Keratinocyte (primary cell): Measurements from ENCODE around the gene ABLIM2. TPM values are rescaled to one million over a fixed set of nuclear protein-coding genes. Genes with fewer than 3 reads are reported as not detected.

Experiments used
- DNase-seq: peaks from one replicate; pipeline ENCODE4 v3.0.0-alpha.2; 2011; ENCODE audit warnings: low read depth, missing footprints, low spot score
- FAIRE-seq: peaks from 2 replicates; lab custom pipeline; 2011; peaks lifted over from hg19 to GRCh38; lab: Jason Lieb, UNC
- H2AFZ ChIP-seq: 2 replicates; pipeline ENCODE4 v1.6.0; 2012; ENCODE audit warnings: low read length, control low read depth, inconsistent platforms; ENCODE audit not compliant: control insufficient read depth
- H3K27ac ChIP-seq: 2 replicates; pipeline ENCODE4 v1.5.1; 2011; ENCODE audit warnings: low read length; ENCODE audit not compliant: control insufficient read depth, insufficient read depth
- H3K27me3 ChIP-seq: 3 replicates; pipeline ENCODE4 v1.6.0; 2011; ENCODE audit warnings: low read length; ENCODE audit not compliant: control insufficient read depth, insufficient read depth; ENCODE audit errors: extremely low read depth
- H3K36me3 ChIP-seq, 2 experiments: 2 replicates in 1 of 2; 3 replicates in 1 of 2; pipeline ENCODE4 v1.5.1; 2011; ENCODE audit warnings: low read length in 2 of 2, mild to moderate bottlenecking in 1 of 2; ENCODE audit not compliant: control insufficient read depth in 2 of 2, insufficient read depth in 2 of 2; ENCODE audit errors: extremely low read depth in 1 of 2
- H3K4me1 ChIP-seq: 3 replicates; pipeline ENCODE4 v1.5.1; 2011; ENCODE audit warnings: low read length; ENCODE audit not compliant: control insufficient read depth, insufficient read depth; ENCODE audit errors: extremely low read depth
- H3K4me2 ChIP-seq: 3 replicates; pipeline ENCODE4 v1.6.0; 2011; ENCODE audit warnings: low read depth, low read length; ENCODE audit not compliant: control insufficient read depth, insufficient read depth; ENCODE audit errors: extremely low read depth
- H3K4me3 ChIP-seq, 3 experiments: fragments of 200-600 bp in 1 of 3; sonication (generic) in 1 of 3; 2 replicates in 2 of 3; 3 replicates in 1 of 3; pipeline ENCODE4 v1.5.1; 2011 to 2016; ENCODE audit warnings: low read length in 3 of 3, mild to moderate bottlenecking in 3 of 3, control low read depth in 2 of 3, inconsistent platforms in 1 of 3, low read depth in 1 of 3, mixed read lengths in 1 of 3, mixed run types in 1 of 3, moderate library complexity in 1 of 3; ENCODE audit not compliant: control insufficient read depth in 2 of 3, insufficient read depth in 2 of 3; ENCODE audit errors: extremely low read depth in 1 of 3
- H3K79me2 ChIP-seq: 2 replicates; pipeline ENCODE4 v1.6.0; 2012; ENCODE audit warnings: low read length; ENCODE audit not compliant: control insufficient read depth, insufficient read depth
- H3K9ac ChIP-seq: 3 replicates; pipeline ENCODE4 v1.6.0; 2011; ENCODE audit warnings: low read length; ENCODE audit not compliant: control insufficient read depth, insufficient read depth; ENCODE audit errors: extremely low read depth
- H3K9me1 ChIP-seq: 3 replicates; pipeline ENCODE4 v1.6.0; 2011; ENCODE audit warnings: low read length; ENCODE audit not compliant: control insufficient read depth, insufficient read depth; ENCODE audit errors: extremely low read depth
- H3K9me3 ChIP-seq: 2 replicates; pipeline ENCODE4 v1.5.1; 2012; ENCODE audit warnings: low read depth, low read length; ENCODE audit not compliant: control insufficient read depth
- H4K20me1 ChIP-seq: 3 replicates; pipeline ENCODE4 v1.6.0; 2011; ENCODE audit warnings: low read length; ENCODE audit not compliant: control insufficient read depth, insufficient read depth; ENCODE audit errors: extremely low read depth
- CTCF ChIP-seq, 3 experiments: IDR thresholded peaks in 1 of 3; conservative IDR thresholded peaks in 1 of 3; optimal IDR thresholded peaks in 1 of 3; 2 replicates in 2 of 3; 3 replicates in 1 of 3; pipeline versions ENCODE3 to v1.5.1; 2011; ENCODE audit warnings: low read length in 3 of 3, mild to moderate bottlenecking in 3 of 3, moderate library complexity in 2 of 3, control low read depth in 1 of 3, inconsistent platforms in 1 of 3; ENCODE audit not compliant: insufficient read depth in 2 of 3; ENCODE audit errors: extremely low read depth in 1 of 3
- EZH2 ChIP-seq: IDR thresholded peaks from one replicate; pipeline ENCODE4 v1.6.1; 2012; ENCODE audit warnings: inconsistent platforms, mild to moderate bottlenecking, low read length, moderate library complexity
- dilution Hi-C: fragments of 300-500 bp; cut with MboI; formaldehyde crosslinking; loops from one replicate; pipeline ENCODE4 v1.7.0; 2020; ENCODE audit warnings: low sequenced_read_pairs; ENCODE audit not compliant: extremely low pct_ligation_motif_present
- polyA plus RNA-seq, 5 experiments: library from polyadenylated mRNA; depleted of rRNA in 3 of 5; stranded (reverse) in 3 of 5; stranded (forward) in 1 of 5; unstranded in 1 of 5; fragments of >200 nt; gene quantifications; 1 replicate in 1 of 5; 2 replicates in 3 of 5; 3 replicates in 1 of 5; pipeline versions ENCODE4 v1.2.1 to v1.2.3, GENCODE V29; 2011 to 2012; ENCODE audit warnings: missing spikeins in 2 of 5, low read depth in 1 of 5, low replicate concordance in 1 of 5

Gene ABLIM2
- polyA plus RNA-seq, 1 donor (not counting 4 experiments of a cell fraction or from before 2014, with no cell fraction given) = 0.94 TPM

DNA sequence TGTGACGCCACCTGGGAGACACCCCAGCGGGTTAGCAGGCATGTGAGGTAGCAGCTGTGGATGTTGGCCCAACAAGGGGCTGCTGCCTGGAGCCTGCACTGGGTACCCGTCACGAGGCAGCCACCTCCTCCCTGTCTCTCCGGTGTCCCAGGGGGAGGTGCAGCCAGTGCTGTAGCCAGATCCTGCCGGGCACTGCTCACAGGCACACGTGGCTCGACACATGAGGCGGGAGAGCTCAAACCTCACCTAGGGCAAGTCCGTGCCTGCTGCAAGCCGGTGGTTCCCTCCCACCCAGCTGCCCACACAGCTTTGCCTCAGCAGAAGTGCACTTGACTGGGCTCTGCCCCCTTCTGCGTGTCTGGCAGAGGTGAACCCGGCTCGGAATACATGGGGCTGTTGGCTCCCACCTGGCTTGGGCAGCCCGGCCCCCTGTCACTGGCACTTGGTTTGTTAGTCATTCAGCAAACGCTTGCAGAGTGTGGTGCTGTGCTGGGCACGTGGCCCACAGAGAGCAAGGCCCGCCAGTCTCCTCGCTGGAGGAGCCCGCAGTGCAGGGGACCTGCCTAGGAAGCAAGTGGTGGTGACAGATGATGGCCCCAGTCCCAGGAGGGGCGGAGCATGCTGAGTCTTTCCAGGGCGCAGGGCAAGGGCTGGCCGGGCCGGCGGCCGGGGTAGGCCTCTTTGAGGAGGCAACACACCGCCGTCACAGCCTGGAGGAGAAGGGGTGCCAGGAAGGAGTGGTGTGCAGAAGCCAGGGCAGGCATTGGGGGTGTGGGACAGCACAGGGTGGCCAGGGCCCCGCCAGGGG lies 30.3 kb upstream of the ABLIM2 start:
- DNase-seq = peak; percentile 99
- H3K4me1 ChIP-seq = peaks cover 57% of the 10 kb centered on the region
- H2AFZ ChIP-seq = peak overlapping the region; percentile 19

GRCh38 chr4:8188085-8188484 lies 29.5 kb upstream of the ABLIM2 start:
- FAIRE-seq (no peak), DNase-seq (no peak)
- Histone ChIP-seq H3K9me1 (no peaks in the 10 kb centered on the region), H3K9me3 (no peaks in the 10 kb centered on the region), H3K79me2 (no peaks in the 10 kb centered on the region), H3K4me3 (no peak overlapping the region), H3K4me1 (peaks cover 66% of the 10 kb centered on the region), H4K20me1 (no peaks in the 10 kb centered on the region), H2AFZ (no peak overlapping the region), H3K4me2 (peak overlapping the region; percentile 29), H3K9ac (no peak overlapping the region), H3K27ac (peak overlapping the region; percentile 76), H3K27me3 (no peaks in the 10 kb centered on the region), H3K36me3 (no peaks in the 10 kb centered on the region)
- dilution Hi-C loops = no loop called here
- TF ChIP-seq EZH2 (no peak), CTCF (optimal IDR thresholded peaks at IDR 0.05 in 1 of 3, IDR thresholded peaks at IDR 0.05 in 1 of 3, conservative IDR thresholded peaks at IDR 0.05 in 1 of 3; ENCODE audit: extremely low read depth in 1 of 3, insufficient read depth in 2 of 3, low read length in 3 of 3) (peak in 1 of 3 experiments; percentile 5)

More for the DNA sequence above, 30.3 kb upstream of the ABLIM2 start:
- Histone ChIP-seq H3K36me3 (no peaks in the 10 kb centered on the region), H3K27ac (peak overlapping the region; percentile 76), H3K9me1 (no peaks in the 10 kb centered on the region), H3K9ac (peak overlapping the region; percentile 67), H3K4me2 (peak overlapping the region; percentile 41), H4K20me1 (no peaks in the 10 kb centered on the region), H3K79me2 (no peaks in the 10 kb centered on the region), H3K9me3 (no peaks in the 10 kb centered on the region), H3K4me3 (no peak overlapping the region), H3K27me3 (no peaks in the 10 kb centered on the region)
- TF ChIP-seq CTCF (optimal IDR thresholded peaks at IDR 0.05 in 1 of 3, IDR thresholded peaks at IDR 0.05 in 1 of 3, conservative IDR thresholded peaks at IDR 0.05 in 1 of 3; ENCODE audit: extremely low read depth in 1 of 3, insufficient read depth in 2 of 3, low read length in 3 of 3) (no peak), EZH2 (no peak)
- dilution Hi-C loops = no loop called here
- peak; percentile 95 for FAIRE-seq
